IMR-90 (cell line): ENCODE results near the gene RAB40C. TPM values are rescaled to one million over a fixed set of nuclear protein-coding genes. Genes with fewer than 3 reads are reported as not detected.

ENCODE experiments used
- ATAC-seq: fragments of 200-7000 bp; cut with Tn5 transposase; 2 replicates; pipeline ENCODE4 v1.9.1; 2020; ENCODE audit warnings: low read depth, mild to moderate bottlenecking, moderate library complexity
- BruUV-seq: library from RNA; stranded (reverse); fragments of 400-500 nt; replicated peaks from 2 replicates; lab custom pipeline; 2021; lab: Mats Ljungman, UMichigan
- CTCF ChIA-PET: fragments of 300-600 bp; formaldehyde crosslinking; extraction: SDS; loops from one replicate; lab custom pipeline; 2021; ENCODE audit warnings: antibody characterized with exemption; lab: Yijun Ruan, JAX
- POLR2A ChIA-PET: fragments of 300-600 bp; sonication (Branson Sonifier 250); formaldehyde crosslinking; loops from one replicate; lab custom pipeline; 2022; ENCODE audit warnings: antibody characterized with exemption; ENCODE audit not compliant: unreplicated experiment; lab: Charles Lee
- DNase-seq: peaks from one replicate; pipeline ENCODE4 v3.0.0; 2013
- H2AFZ ChIP-seq: replicated peaks from 2 replicates; pipeline ENCODE3; 2013; ENCODE audit warnings: low read length, mild to moderate bottlenecking; ENCODE audit not compliant: poor library complexity
- H2AK5ac ChIP-seq: 2 replicates; pipeline ENCODE4 v1.6.1; 2013; ENCODE audit warnings: low read depth, low read length, inconsistent platforms
- H2AK9ac ChIP-seq: replicated peaks from 2 replicates; pipeline ENCODE3; 2013; ENCODE audit warnings: mild to moderate bottlenecking, low read depth, low read length, moderate library complexity; ENCODE audit not compliant: poor library complexity
- H2BK120ac ChIP-seq: 2 replicates; pipeline ENCODE4 v1.6.1; 2013; ENCODE audit warnings: low read depth, low read length, inconsistent platforms
- H2BK15ac ChIP-seq: 3 replicates; pipeline ENCODE4 v1.6.1; 2013; ENCODE audit warnings: low read depth, low read length, inconsistent platforms
- H2BK20ac ChIP-seq: 2 replicates; pipeline ENCODE4 v1.6.1; 2013; ENCODE audit warnings: low read depth, mild to moderate bottlenecking, inconsistent platforms, low read length, moderate library complexity
- H2BK5ac ChIP-seq: 2 replicates; pipeline ENCODE4 v1.6.1; 2013; ENCODE audit warnings: mild to moderate bottlenecking, low read depth, low read length, inconsistent platforms; ENCODE audit not compliant: poor library complexity, severe bottlenecking
- H3K14ac ChIP-seq: replicated peaks from 2 replicates; pipeline ENCODE4 v1.6.1; 2013; ENCODE audit warnings: low read depth, low read length, inconsistent platforms
- H3K18ac ChIP-seq: 2 replicates; pipeline ENCODE4 v1.6.1; 2013; ENCODE audit warnings: low read depth, low read length, control low read depth
- H3K23ac ChIP-seq: 2 replicates; pipeline ENCODE4 v1.6.1; 2013; ENCODE audit warnings: low read depth, low read length, inconsistent platforms
- H3K27ac ChIP-seq: 2 replicates; pipeline ENCODE4 v1.5.1; 2013; ENCODE audit warnings: mild to moderate bottlenecking, control low read depth, low read length; ENCODE audit not compliant: insufficient read depth
- H3K27me3 ChIP-seq: 2 replicates; pipeline ENCODE4 v1.6.1; 2013; ENCODE audit warnings: low read length; ENCODE audit not compliant: control insufficient read depth, insufficient read depth
- H3K36me3 ChIP-seq: 2 replicates; pipeline ENCODE4 v1.6.1; 2013; ENCODE audit warnings: low read length, mixed read lengths; ENCODE audit not compliant: control insufficient read depth, insufficient read depth
- H3K4ac ChIP-seq: 2 replicates; pipeline ENCODE4 v1.6.1; 2013; ENCODE audit warnings: low read depth, low read length, inconsistent platforms
- H3K4me1 ChIP-seq: 2 replicates; pipeline ENCODE4 v1.6.1; 2013; ENCODE audit warnings: low read length, mixed read lengths; ENCODE audit not compliant: control insufficient read depth, insufficient read depth
- H3K4me2 ChIP-seq: 2 replicates; pipeline ENCODE4 v1.6.1; 2013; ENCODE audit warnings: low read depth, mild to moderate bottlenecking, control low read depth, low read length, moderate library complexity
- H3K4me3 ChIP-seq: 2 replicates; pipeline ENCODE4 v1.5.1; 2013; ENCODE audit warnings: low read depth, mild to moderate bottlenecking, control low read depth, low read length, moderate library complexity; ENCODE audit not compliant: insufficient read depth
- H3K56ac ChIP-seq: 2 replicates; pipeline ENCODE4 v1.6.1; 2013; ENCODE audit warnings: low read length, inconsistent platforms; ENCODE audit not compliant: insufficient read depth; ENCODE audit errors: extremely low read depth
- H3K79me1 ChIP-seq, 2 experiments: 2 replicates each; pipeline ENCODE4 v1.6.1; 2013; ENCODE audit warnings: low read length in 2 of 2, inconsistent platforms in 1 of 2, low read depth in 1 of 2
- H3K9ac ChIP-seq: 2 replicates; pipeline ENCODE4 v1.6.1; 2013; ENCODE audit warnings: low read depth, low read length, control low read depth
- H3K9me1 ChIP-seq: 2 replicates; pipeline ENCODE4 v1.6.1; 2013; ENCODE audit warnings: low read length, inconsistent platforms; ENCODE audit not compliant: insufficient read depth
- H3K9me3 ChIP-seq: 2 replicates; pipeline ENCODE4 v1.6.1; 2013; ENCODE audit warnings: low read length; ENCODE audit not compliant: control insufficient read depth, insufficient read depth
- H4K20me1 ChIP-seq: 2 replicates; pipeline ENCODE4 v1.6.1; 2013; ENCODE audit warnings: low read length, inconsistent platforms; ENCODE audit not compliant: insufficient read depth
- H4K5ac ChIP-seq: 2 replicates; pipeline ENCODE4 v1.6.1; 2013; ENCODE audit warnings: mild to moderate bottlenecking, low read depth, low read length, control low read depth
- H4K8ac ChIP-seq, 2 experiments: 2 replicates each; pipeline ENCODE4 v1.6.1; 2013; ENCODE audit warnings: low read depth in 2 of 2, low read length in 2 of 2, control low read depth in 1 of 2, inconsistent platforms in 1 of 2
- H4K91ac ChIP-seq: 2 replicates; pipeline ENCODE4 v1.6.1; 2013; ENCODE audit warnings: low read depth, low read length, inconsistent platforms; ENCODE audit not compliant: insufficient read depth
- BHLHE40 ChIP-seq: fragments of 150-350 bp; IDR thresholded peaks from 2 replicates; pipeline ENCODE4 v1.6.1; 2016; ENCODE audit warnings: mild to moderate bottlenecking, low read depth, low read length
- MAFK ChIP-seq: IDR thresholded peaks from 2 replicates; pipeline ENCODE4 v1.6.1; 2012; ENCODE audit warnings: low read depth, low read length, improper control_type of control experiment
- RAD21 ChIP-seq: IDR thresholded peaks from 2 replicates; pipeline ENCODE4 v1.6.1; 2012; ENCODE audit warnings: low read length, improper control_type of control experiment
- WGBS, 2 experiments: methylation state at CpG; one replicate each; pipeline versions ENCODE4 v1.1.5 to v1.1.7; 2013; ENCODE audit warnings: missing lambda C conversion rate in 2 of 2; ENCODE audit not compliant: insufficient read length in 1 of 2; ENCODE audit errors: extremely low coverage in 2 of 2; 5-methylcytosine and 5-hydroxymethylcytosine counted together
- dilution Hi-C: fragments of 300-500 bp; cut with HindIII; formaldehyde crosslinking; loops from one replicate; pipeline ENCODE4 v1.14.3; 2018; ENCODE audit warnings: low sequenced_read_pairs; ENCODE audit not compliant: unreplicated experiment
- in situ Hi-C: fragments of 300-500 bp; cut with MboI; formaldehyde crosslinking; loops from 3 replicates; pipeline ENCODE4 v1.14.3; 2019; ENCODE audit warnings: low sequenced_read_pairs, inconsistent platforms, mixed read lengths
- intact Hi-C: fragments of 100-400 bp; cut with micrococcal nuclease; formaldehyde crosslinking; loops from 2 replicates; pipeline ENCODE4 v1.10.0; 2022
- polyA plus RNA-seq, 3 experiments: library from polyadenylated mRNA; depleted of rRNA; stranded (reverse); fragments of >200 nt; gene quantifications; 2 replicates each; pipeline ENCODE4 v1.2.3, GENCODE V29; 2012; ENCODE audit warnings: low replicate concordance in 1 of 3
- total RNA-seq: library from RNA; depleted of rRNA; stranded (reverse); fragments of >200 nt; gene quantifications from 2 replicates; pipeline ENCODE4 v1.2.3, GENCODE V29; 2012

RAB40C gene
- total and polyA plus RNA-seq, 2 of the 4 experiments (the other 2 are of a cell fraction), result 6.8 to 13.7 TPM

- Histone ChIP-seq H3K4me2 (no peak overlapping the region), H2AK5ac (no peak overlapping the region), H3K9ac (no peak overlapping the region), H2AFZ (peak overlapping the region; percentile 5), H3K9me1 (peaks cover 8% of the 10 kb centered on the region; the same call in 1 of the 2 replicates), H3K27me3 (no peaks in the 10 kb centered on the region), H3K36me3 (peaks cover 12% of the 10 kb centered on the region; the same call in 1 of the 2 replicates), H3K18ac (no peak overlapping the region), H3K79me1 (peaks cover 0 to 17% of the 10 kb centered on the region in 2 experiments; a peak in 2 of 4 replicates), H3K4me3 (no peak overlapping the region), H4K20me1 (peaks cover 4% of the 10 kb centered on the region), H2AK9ac (peak overlapping the region; percentile 5), H3K4ac (no peak overlapping the region), H4K8ac (no peak overlapping the region), H2BK20ac (no peak overlapping the region), H2BK120ac (no peak overlapping the region), H3K9me3 (no peaks in the 10 kb centered on the region), H4K5ac (no peak overlapping the region), H2BK15ac (no peak overlapping the region), H3K27ac (no peak overlapping the region), H3K4me1 (peaks cover 25% of the 10 kb centered on the region), H3K56ac (no peak overlapping the region), H4K91ac (no peak overlapping the region), H3K14ac (no peak overlapping the region), H2BK5ac (no peak overlapping the region), H3K23ac (no peak overlapping the region)
- CTCF ChIA-PET, result no interaction called here
- ATAC-seq (no peak), DNase-seq (no peak)
- intact Hi-C loops (no loop called here), in situ Hi-C loops (no loop called here), dilution Hi-C loops (no loop called here)
- 97% methylated on average over 55 of the region's 74 CpGs; no CpG with 5 or more reads in 1 of the 2 experiments for WGBS, 2 experiments
- POLR2A ChIA-PET, result no interaction called here
- no TSS peak for BruUV-seq
- TF ChIP-seq MAFK, result no peak
- TF ChIP-seq RAD21, result no peak
- no peak for TF ChIP-seq BHLHE40
Observed at GRCh38 chr16:633336-634050, 43.6 kb downstream of the RAB40C start.
